ENCODE results near the gene CLCN5.

CLCN5 gene

GRCh38 chrX:49922291-49923241 lies at the start of gene CLCN5:
Gene CLCN5, plus strand, starts transcription at chrX:49922596. Its CDS starts 2,703 bp downstream, at chrX:49925299.
- DNase-seq: peak; percentile 88

- DNase-seq: peak; percentile 38
Measured at GRCh38 chrX:49876750-49877149, 45.6 kb upstream of the CLCN5 start.

GRCh38 chrX:49877397-49878101 lies 44.8 kb upstream of the CLCN5 start:
- no peak for DNase-seq

GRCh38 chrX:49878128-49878833 lies 44.1 kb upstream of the CLCN5 start:
- no peak for DNase-seq

- peak; percentile 72 for DNase-seq
Measured at GRCh38 chrX:49878834-49879655, 43.4 kb upstream of the CLCN5 start, which contains the start of gene USP27X. Gene USP27X, plus strand, starts transcription at chrX:49879484. Its CDS starts 824 bp downstream, at chrX:49880308.

- DNase-seq: no peak
Measured at GRCh38 chrX:49879656-49880277, 42.6 kb upstream of the CLCN5 start.

- no peak for DNase-seq
Measured at GRCh38 chrX:49880668-49881067, 41.7 kb upstream of the CLCN5 start.

GRCh38 chrX:49884290-49884862 lies 38.0 kb upstream of the CLCN5 start:
- peak; percentile 42 for DNase-seq

- DNase-seq: no peak
Measured at GRCh38 chrX:49892542-49892941, 29.9 kb upstream of the CLCN5 start.

GRCh38 chrX:49896951-49897350 lies 25.4 kb upstream of the CLCN5 start:
- no peak for DNase-seq

- DNase-seq: peak; percentile 42
Measured at GRCh38 chrX:49901048-49901447, 21.3 kb upstream of the CLCN5 start.

- peak; percentile 81 for DNase-seq
Measured at GRCh38 chrX:49910344-49910743, 12.1 kb upstream of the CLCN5 start.

GRCh38 chrX:49912086-49912485 lies 10.3 kb upstream of the CLCN5 start:
- DNase-seq: no peak

- DNase-seq: no peak
Measured at GRCh38 chrX:49912861-49913260, 9.5 kb upstream of the CLCN5 start.

GRCh38 chrX:49915361-49916222 lies 6.8 kb upstream of the CLCN5 start:
- DNase-seq: peak; percentile 34

GRCh38 chrX:49919617-49920016 lies 2.8 kb upstream of the CLCN5 start:
- DNase-seq: peak; percentile 27

- no peak for DNase-seq
Measured at GRCh38 chrX:49921109-49921508, 1.3 kb upstream of the CLCN5 start.

- DNase-seq: no peak
Measured at GRCh38 chrX:49925176-49925575, 2.8 kb downstream of the CLCN5 start.

- no peak for DNase-seq
Measured at GRCh38 chrX:49930039-49930438, 7.6 kb downstream of the CLCN5 start.

- no peak for DNase-seq
Measured at GRCh38 chrX:49932791-49933190, 10.4 kb downstream of the CLCN5 start.
